NCI-H510A treated with DMSO at 0.1 percent for 48 hours (cell line): Measurements from ENCODE around the gene ARL11.

Source experiments
- DNase-seq: peaks from one replicate; lab custom pipeline; 2025; lab: John Stamatoyannopoulos, UW

The ARL11 gene

GRCh38 chr13:49649244-49649962, 21.1 kb downstream of the ARL11 start:
- peak; percentile 3 for DNase-seq

- DNase-seq, result no peak
Measured at GRCh38 chr13:49649963-49650312, 21.6 kb downstream of the ARL11 start.

GRCh38 chr13:49651570-49652354, 23.5 kb downstream of the ARL11 start:
- DNase-seq, result no peak

GRCh38 chr13:49652355-49653305, 24.3 kb downstream of the ARL11 start:
- peak; percentile 43 for DNase-seq

GRCh38 chr13:49653478-49653877, 25.2 kb downstream of the ARL11 start:
- no peak for DNase-seq

GRCh38 chr13:49654011-49654410, 25.7 kb downstream of the ARL11 start:
- no peak for DNase-seq

GRCh38 chr13:49655906-49656305, 27.6 kb downstream of the ARL11 start:
- DNase-seq, result no peak

- no peak for DNase-seq
Measured at GRCh38 chr13:49657241-49657641, 28.9 kb downstream of the ARL11 start.

- no peak for DNase-seq
Measured at GRCh38 chr13:49664606-49665005, 36.3 kb downstream of the ARL11 start.

- DNase-seq, result no peak
Measured at GRCh38 chr13:49667773-49668172, 39.5 kb downstream of the ARL11 start.

GRCh38 chr13:49669735-49670309, 41.5 kb downstream of the ARL11 start:
- DNase-seq, result peak; percentile 27

- no peak for DNase-seq
Measured at GRCh38 chr13:49670828-49671227, 42.5 kb downstream of the ARL11 start.

GRCh38 chr13:49676581-49677298, 48.4 kb downstream of the ARL11 start:
- no peak for DNase-seq

GRCh38 chr13:49678191-49678914, 50.0 kb downstream of the ARL11 start:
- no peak for DNase-seq

GRCh38 chr13:49679246-49679645, 50.9 kb downstream of the ARL11 start:
- no peak for DNase-seq

GRCh38 chr13:49681842-49682435, 53.6 kb downstream of the ARL11 start:
- DNase-seq, result no peak
